Mammary epithelial cell (primary cell): ENCODE results near the gene RRH.

Experiments used
- EZH2 ChIP-seq: IDR thresholded peaks from 2 replicates; pipeline ENCODE4 v1.6.1; 2012; ENCODE audit warnings: low read length, inconsistent platforms, borderline replicate concordance
- TF ChIP-seq, protein P1 (sequence below), 2 donors: IDR thresholded peaks in 1 of 2; conservative IDR thresholded peaks in 1 of 2; 2 replicates each; pipeline ENCODE4 v1.5.1; 2011 to 2012; ENCODE audit warnings: inconsistent platforms in 2 of 2, low read length in 2 of 2, mild to moderate bottlenecking in 2 of 2, control low read depth in 1 of 2, low read depth in 1 of 2; ENCODE audit not compliant: insufficient read depth in 1 of 2; ENCODE audit errors: extremely low read depth in 1 of 2

DNA sequence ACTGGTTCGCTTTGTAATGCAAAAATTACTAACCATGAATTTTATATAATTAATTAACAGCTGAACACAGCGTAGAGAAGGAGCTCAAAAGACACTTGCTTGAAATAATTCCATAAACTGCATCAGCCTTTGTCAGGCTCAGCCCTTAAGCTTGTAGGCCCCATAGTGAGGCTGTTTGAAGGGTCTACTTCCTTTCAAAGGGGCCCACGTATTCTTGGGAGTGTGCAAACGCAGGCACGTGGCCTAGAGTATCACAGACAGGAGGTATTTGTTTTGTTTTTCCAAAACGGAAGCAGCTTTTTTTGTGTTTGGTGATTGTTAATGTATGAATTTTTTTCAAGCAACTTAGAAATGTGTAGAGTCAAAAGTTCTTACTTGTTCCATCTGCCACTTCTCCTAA lies 59.3 kb downstream of the RRH start:
- TF ChIP-seq, protein P1, sequence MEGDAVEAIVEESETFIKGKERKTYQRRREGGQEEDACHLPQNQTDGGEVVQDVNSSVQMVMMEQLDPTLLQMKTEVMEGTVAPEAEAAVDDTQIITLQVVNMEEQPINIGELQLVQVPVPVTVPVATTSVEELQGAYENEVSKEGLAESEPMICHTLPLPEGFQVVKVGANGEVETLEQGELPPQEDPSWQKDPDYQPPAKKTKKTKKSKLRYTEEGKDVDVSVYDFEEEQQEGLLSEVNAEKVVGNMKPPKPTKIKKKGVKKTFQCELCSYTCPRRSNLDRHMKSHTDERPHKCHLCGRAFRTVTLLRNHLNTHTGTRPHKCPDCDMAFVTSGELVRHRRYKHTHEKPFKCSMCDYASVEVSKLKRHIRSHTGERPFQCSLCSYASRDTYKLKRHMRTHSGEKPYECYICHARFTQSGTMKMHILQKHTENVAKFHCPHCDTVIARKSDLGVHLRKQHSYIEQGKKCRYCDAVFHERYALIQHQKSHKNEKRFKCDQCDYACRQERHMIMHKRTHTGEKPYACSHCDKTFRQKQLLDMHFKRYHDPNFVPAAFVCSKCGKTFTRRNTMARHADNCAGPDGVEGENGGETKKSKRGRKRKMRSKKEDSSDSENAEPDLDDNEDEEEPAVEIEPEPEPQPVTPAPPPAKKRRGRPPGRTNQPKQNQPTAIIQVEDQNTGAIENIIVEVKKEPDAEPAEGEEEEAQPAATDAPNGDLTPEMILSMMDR (conservative IDR thresholded peaks at IDR 0.05 in 1 of 2, IDR thresholded peaks at IDR 0.05 in 1 of 2; ENCODE audit: extremely low read depth in 1 of 2, insufficient read depth in 1 of 2, low read depth in 1 of 2, low read length in 2 of 2) = no peak
- TF ChIP-seq EZH2 = no peak
